ENCODE measurements around the gene VIPR1. TPM values are rescaled to one million over a fixed set of nuclear protein-coding genes. Genes with fewer than 3 reads are reported as not detected.

VIPR1 gene
- total RNA-seq, 1 experiment from 2014 or later, result 0.41 TPM

- POLR2A ChIA-PET, result no interaction called here
- H3K27ac ChIP-seq (ENCODE audit: low read length), result no peak overlapping the region
- H3K4me1 ChIP-seq (ENCODE audit: control insufficient read depth, insufficient read depth, low read length), result no peaks in the 10 kb centered on the region
- H3K9me3 ChIP-seq (ENCODE audit: control insufficient read depth, insufficient read depth, low read depth, low read length), result no peaks in the 10 kb centered on the region
- TF ChIP-seq TCF7L2 (IDR thresholded peaks at IDR 0.05; ENCODE audit: low read depth, low read length) (no peak), SIN3A (IDR thresholded peaks at IDR 0.05; ENCODE audit: borderline replicate concordance, insufficient read depth, low read depth, low read length) (no peak), POLR2AphosphoS5 (IDR thresholded peaks at IDR 0.05; ENCODE audit: low read depth, low read length) (no peak)
- TF ChIP-seq, protein P1, sequence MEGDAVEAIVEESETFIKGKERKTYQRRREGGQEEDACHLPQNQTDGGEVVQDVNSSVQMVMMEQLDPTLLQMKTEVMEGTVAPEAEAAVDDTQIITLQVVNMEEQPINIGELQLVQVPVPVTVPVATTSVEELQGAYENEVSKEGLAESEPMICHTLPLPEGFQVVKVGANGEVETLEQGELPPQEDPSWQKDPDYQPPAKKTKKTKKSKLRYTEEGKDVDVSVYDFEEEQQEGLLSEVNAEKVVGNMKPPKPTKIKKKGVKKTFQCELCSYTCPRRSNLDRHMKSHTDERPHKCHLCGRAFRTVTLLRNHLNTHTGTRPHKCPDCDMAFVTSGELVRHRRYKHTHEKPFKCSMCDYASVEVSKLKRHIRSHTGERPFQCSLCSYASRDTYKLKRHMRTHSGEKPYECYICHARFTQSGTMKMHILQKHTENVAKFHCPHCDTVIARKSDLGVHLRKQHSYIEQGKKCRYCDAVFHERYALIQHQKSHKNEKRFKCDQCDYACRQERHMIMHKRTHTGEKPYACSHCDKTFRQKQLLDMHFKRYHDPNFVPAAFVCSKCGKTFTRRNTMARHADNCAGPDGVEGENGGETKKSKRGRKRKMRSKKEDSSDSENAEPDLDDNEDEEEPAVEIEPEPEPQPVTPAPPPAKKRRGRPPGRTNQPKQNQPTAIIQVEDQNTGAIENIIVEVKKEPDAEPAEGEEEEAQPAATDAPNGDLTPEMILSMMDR (IDR thresholded peaks at IDR 0.05), result no peak
- TF ChIP-seq, protein P2, sequence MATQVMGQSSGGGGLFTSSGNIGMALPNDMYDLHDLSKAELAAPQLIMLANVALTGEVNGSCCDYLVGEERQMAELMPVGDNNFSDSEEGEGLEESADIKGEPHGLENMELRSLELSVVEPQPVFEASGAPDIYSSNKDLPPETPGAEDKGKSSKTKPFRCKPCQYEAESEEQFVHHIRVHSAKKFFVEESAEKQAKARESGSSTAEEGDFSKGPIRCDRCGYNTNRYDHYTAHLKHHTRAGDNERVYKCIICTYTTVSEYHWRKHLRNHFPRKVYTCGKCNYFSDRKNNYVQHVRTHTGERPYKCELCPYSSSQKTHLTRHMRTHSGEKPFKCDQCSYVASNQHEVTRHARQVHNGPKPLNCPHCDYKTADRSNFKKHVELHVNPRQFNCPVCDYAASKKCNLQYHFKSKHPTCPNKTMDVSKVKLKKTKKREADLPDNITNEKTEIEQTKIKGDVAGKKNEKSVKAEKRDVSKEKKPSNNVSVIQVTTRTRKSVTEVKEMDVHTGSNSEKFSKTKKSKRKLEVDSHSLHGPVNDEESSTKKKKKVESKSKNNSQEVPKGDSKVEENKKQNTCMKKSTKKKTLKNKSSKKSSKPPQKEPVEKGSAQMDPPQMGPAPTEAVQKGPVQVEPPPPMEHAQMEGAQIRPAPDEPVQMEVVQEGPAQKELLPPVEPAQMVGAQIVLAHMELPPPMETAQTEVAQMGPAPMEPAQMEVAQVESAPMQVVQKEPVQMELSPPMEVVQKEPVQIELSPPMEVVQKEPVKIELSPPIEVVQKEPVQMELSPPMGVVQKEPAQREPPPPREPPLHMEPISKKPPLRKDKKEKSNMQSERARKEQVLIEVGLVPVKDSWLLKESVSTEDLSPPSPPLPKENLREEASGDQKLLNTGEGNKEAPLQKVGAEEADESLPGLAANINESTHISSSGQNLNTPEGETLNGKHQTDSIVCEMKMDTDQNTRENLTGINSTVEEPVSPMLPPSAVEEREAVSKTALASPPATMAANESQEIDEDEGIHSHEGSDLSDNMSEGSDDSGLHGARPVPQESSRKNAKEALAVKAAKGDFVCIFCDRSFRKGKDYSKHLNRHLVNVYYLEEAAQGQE (IDR thresholded peaks at IDR 0.05; ENCODE audit: insufficient read depth in 1 of 2, low read depth in 2 of 2, low read length in 1 of 2), result no peak
- BruUV-seq (replicated peaks), result no TSS peak
- ATAC-seq (no peak; the same call in 1 of the 2 replicates), DNase-seq (ENCODE audit: low read depth, low spot score) (no peak)
- in situ Hi-C loops (cut with HindIII; ENCODE audit: low pct_unique_long_range_greater_than_20kb, low sequenced_read_pairs) (no loop called here), intact Hi-C loops (cut with micrococcal nuclease; ENCODE audit: unreplicated experiment) (no loop called here)
- H3K4me3 ChIP-seq (ENCODE audit: low read depth in 2 of 2, low read length in 2 of 2), result no peak overlapping the region
- H3K36me3 ChIP-seq (ENCODE audit: control insufficient read depth, insufficient read depth, low read length), result no peaks in the 10 kb centered on the region
- CTCF ChIA-PET, result no interaction called here
- no peaks in the 10 kb centered on the region for H3K27me3 ChIP-seq (ENCODE audit: control insufficient read depth, insufficient read depth, low read length)
These were observed 25.0 kb downstream of the VIPR1 start for GRCh38 chr3:42527368-42527917.

DNA sequence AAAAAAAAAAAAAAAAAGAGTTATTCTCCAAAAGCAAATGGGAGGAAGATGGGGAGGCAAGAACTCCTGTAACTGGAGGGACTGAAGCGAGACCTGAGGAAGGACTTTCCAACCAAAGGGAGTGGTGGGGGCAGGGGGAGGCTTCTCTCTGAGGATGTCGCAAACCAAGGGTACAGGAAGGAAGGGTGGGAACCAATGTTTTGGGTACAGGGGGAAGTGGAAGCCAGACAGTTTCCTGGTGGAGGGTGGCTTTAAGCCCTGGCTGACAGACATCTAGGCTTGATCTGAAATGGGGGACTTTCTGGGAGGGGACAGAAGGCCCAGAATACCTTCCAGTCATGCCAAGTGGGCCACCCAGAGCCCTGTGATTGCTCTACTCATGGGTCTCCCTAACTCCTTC is 27.0 kb downstream of the VIPR1 start:
- ChIA-PET CTCF (no interaction called here), POLR2A (no interaction called here)
- H3K36me3 ChIP-seq (ENCODE audit: control insufficient read depth, insufficient read depth, low read length), result no peaks in the 10 kb centered on the region
- TF ChIP-seq TCF7L2 (IDR thresholded peaks at IDR 0.05; ENCODE audit: low read depth, low read length) (no peak), SIN3A (IDR thresholded peaks at IDR 0.05; ENCODE audit: borderline replicate concordance, insufficient read depth, low read depth, low read length) (no peak), POLR2AphosphoS5 (IDR thresholded peaks at IDR 0.05; ENCODE audit: low read depth, low read length) (no peak)
- TF ChIP-seq, protein P2 (IDR thresholded peaks at IDR 0.05; ENCODE audit: insufficient read depth in 1 of 2, low read depth in 2 of 2, low read length in 1 of 2), result no peak
- TF ChIP-seq, protein P1 (IDR thresholded peaks at IDR 0.05), result no peak
- no peaks in the 10 kb centered on the region for H3K9me3 ChIP-seq (ENCODE audit: control insufficient read depth, insufficient read depth, low read depth, low read length)
- intact Hi-C loops (cut with micrococcal nuclease; ENCODE audit: unreplicated experiment), result no loop called here
- no peaks in the 10 kb centered on the region for H3K4me1 ChIP-seq (ENCODE audit: control insufficient read depth, insufficient read depth, low read length)
- H3K4me3 ChIP-seq (ENCODE audit: low read depth in 2 of 2, low read length in 2 of 2), result no peak overlapping the region
- H3K27me3 ChIP-seq (ENCODE audit: control insufficient read depth, insufficient read depth, low read length), result no peaks in the 10 kb centered on the region
- no peak for ATAC-seq
- no peak overlapping the region for H3K27ac ChIP-seq (ENCODE audit: low read length)
- no TSS peak for BruUV-seq (replicated peaks)
- in situ Hi-C loops (cut with HindIII; ENCODE audit: low pct_unique_long_range_greater_than_20kb, low sequenced_read_pairs), result no loop called here
- DNase-seq (ENCODE audit: low read depth, low spot score), result no peak

All from Panc1 (cell line).